ENCODE measurements around the gene PPP4R3A. TPM values are rescaled to one million over a fixed set of nuclear protein-coding genes. Genes with fewer than 3 reads are reported as not detected.

The PPP4R3A gene
- total RNA-seq, 1 experiment from 2014 or later: 148 TPM

GRCh38 chr14:91413547-91414474 is 96.3 kb downstream of the PPP4R3A start:
- H3K79me2 ChIP-seq (ENCODE audit: insufficient read depth, low read length): peaks cover 7% of the 10 kb centered on the region; the same call in 1 of the 2 replicates
- H3K4me3 Mint-ChIP-seq: peak overlapping the region; percentile 0 to 44; a peak in 3 of 5 replicates
- peak overlapping the region; percentile 23 for H3K4me2 ChIP-seq (ENCODE audit: insufficient read depth, insufficient read length, low read length)

More at GRCh38 chr14:91413547-91414474, 96.3 kb downstream of the PPP4R3A start:
- Histone ChIP-seq H3K14ac (ENCODE audit: insufficient read depth, low read length) (0 out of 2 replicates have a peak overlapping the region, but pooled peaks have one; percentile 17), H3K27ac (ENCODE audit: insufficient read length, low read depth, low read length) (peak overlapping the region; percentile 57), H2BK15ac (ENCODE audit: low read depth, low read length) (no peak overlapping the region), H3K18ac (ENCODE audit: insufficient read length, low read depth, low read length) (peak overlapping the region; percentile 36), H2BK5ac (ENCODE audit: insufficient read length, low read length) (no peak overlapping the region), H3K9ac (ENCODE audit: extremely low read depth, insufficient read length, low read length) (no peak overlapping the region), H4K5ac (ENCODE audit: insufficient read length, low read depth, low read length) (no peak overlapping the region), H3K9me3 (ENCODE audit: control insufficient read depth, low read depth, low read length) (no peaks in the 10 kb centered on the region), H2BK20ac (ENCODE audit: low read depth, low read length, poor library complexity, severe bottlenecking) (no peak overlapping the region), H2BK120ac (ENCODE audit: low read depth, low read length, poor library complexity, severe bottlenecking) (no peak overlapping the region), H3K79me1 (ENCODE audit: insufficient read depth, low read depth, low read length, poor library complexity, severe bottlenecking) (no peaks in the 10 kb centered on the region), H2AFZ (ENCODE audit: low read length) (no peak overlapping the region), H2BK12ac (ENCODE audit: insufficient read length, low read depth, low read length) (no peak overlapping the region), H4K91ac (ENCODE audit: insufficient read length, low read depth, low read length) (no peak overlapping the region), H3K4ac (ENCODE audit: low read depth, low read length) (no peak overlapping the region), H2AK5ac (ENCODE audit: insufficient read length, low read length) (no peak overlapping the region), H4K8ac (replicated peaks; ENCODE audit: insufficient read length, low read depth, low read length) (no peak overlapping the region), H3K23me2 (ENCODE audit: insufficient read length, low read depth, low read length, poor library complexity, severe bottlenecking) (peaks cover 9% of the 10 kb centered on the region), H3T11ph (ENCODE audit: low read length) (no peak overlapping the region), H3K4me1 (ENCODE audit: insufficient read depth, low read length) (peaks cover 11% of the 10 kb centered on the region; the same call in 1 of the 2 replicates), H3K27me3 (ENCODE audit: insufficient read depth, low read length) (no peaks in the 10 kb centered on the region), H4K20me1 (ENCODE audit: control insufficient read depth, insufficient read depth, insufficient read length) (no peaks in the 10 kb centered on the region), H3K23ac (ENCODE audit: insufficient read length, low read depth, low read length) (no peak overlapping the region), H3K56ac (ENCODE audit: insufficient read length, low read depth, low read length) (no peak overlapping the region)
- WGBS (ENCODE audit: extremely low coverage, insufficient read length, low lambda C conversion rate): no CpG with 5 or more reads among the region's 11 CpGs
- H3K9me3 Mint-ChIP-seq: no peaks in the 10 kb centered on the region
- H3K4me1 Mint-ChIP-seq: peaks cover 57 to 62% of the 10 kb centered on the region in 2 experiments
- no peak for TF ChIP-seq CTCF (conservative IDR thresholded peaks at IDR 0.05)
- peak overlapping the region; percentile 12 to 98 (median 97) for H3K27ac Mint-ChIP-seq
- peaks cover 2 to 29% (median 5%) of the 10 kb centered on the region in 3 experiments for H3K36me3 Mint-ChIP-seq (ENCODE audit: insufficient read depth in 1 of 3, low read depth in 3 of 3)
- DNase-seq: peak; percentile 98
- 0 out of 2 replicates have a peak, but pooled peaks cover under 1% of the 10 kb centered on the region for H3K27me3 Mint-ChIP-seq (ENCODE audit: low read depth)
